Mesothelial cell of epicardium (in vitro differentiated cells): ENCODE results near the gene MBOAT1. TPM values are rescaled to one million over a fixed set of nuclear protein-coding genes. Genes with fewer than 3 reads are reported as not detected.

Experiments
- DNase-seq, 2 experiments: peaks; one replicate each; pipeline ENCODE4 v3.0.0; 2021; ENCODE audit warnings: low spot score in 2 of 2; ENCODE audit not compliant: unreplicated experiment in 2 of 2
- H3K27ac Mint-ChIP-seq: 2 replicates; pipeline ENCODE4 v1.8.0; 2021; ENCODE audit warnings: mixed read lengths
- H3K27me3 Mint-ChIP-seq: 2 replicates; pipeline ENCODE4 v1.8.0; 2021; ENCODE audit warnings: low read depth, mixed read lengths
- H3K36me3 Mint-ChIP-seq: 2 replicates; pipeline ENCODE4 v1.8.0; 2021; ENCODE audit warnings: mixed read lengths
- H3K4me1 Mint-ChIP-seq: 2 replicates; pipeline ENCODE4 v1.8.0; 2021; ENCODE audit warnings: mixed read lengths
- H3K4me3 Mint-ChIP-seq: 2 replicates; pipeline ENCODE4 v1.8.0; 2021; ENCODE audit warnings: mild to moderate bottlenecking, moderate library complexity, mixed read lengths
- H3K9me3 Mint-ChIP-seq: 2 replicates; pipeline ENCODE4 v1.8.0; 2021; ENCODE audit warnings: mixed read lengths
- CTCF ChIP-seq: fragments of 200-600 bp; sonication (generic); IDR thresholded peaks from one replicate; pipeline ENCODE4 v1.5.0; 2021; ENCODE audit warnings: antibody characterized with exemption; ENCODE audit not compliant: unreplicated experiment
- total RNA-seq: library from RNA; stranded (reverse); gene quantifications from 3 replicates; pipeline ENCODE4 v1.2.1, GENCODE V29; 2021

The MBOAT1 gene
- total RNA-seq, 1 donor from 2014 or later, result 23.5 TPM

GRCh38 chr6:20113649-20114224 lies 98.5 kb downstream of the MBOAT1 start:
- Mint-ChIP-seq H3K9me3 (no peaks in the 10 kb centered on the region), H3K4me3 (no peak overlapping the region), H3K27me3 (no peaks in the 10 kb centered on the region), H3K36me3 (peaks cover 16% of the 10 kb centered on the region), H3K4me1 (peaks cover 33% of the 10 kb centered on the region), H3K27ac (no peak overlapping the region)
- no peak for DNase-seq
- TF ChIP-seq CTCF, result no peak

GRCh38 chr6:20112841-20113240 lies 99.4 kb downstream of the MBOAT1 start:
- Mint-ChIP-seq H3K4me3 (no peak overlapping the region), H3K9me3 (no peaks in the 10 kb centered on the region), H3K27me3 (no peaks in the 10 kb centered on the region), H3K27ac (no peak overlapping the region), H3K4me1 (peaks cover 24% of the 10 kb centered on the region), H3K36me3 (peaks cover 19% of the 10 kb centered on the region)
- TF ChIP-seq CTCF, result no peak
- no peak for DNase-seq

GRCh38 chr6:20112241-20112640 lies 100.0 kb downstream of the MBOAT1 start:
- TF ChIP-seq CTCF, result no peak
- Mint-ChIP-seq H3K4me3 (no peak overlapping the region), H3K9me3 (no peaks in the 10 kb centered on the region), H3K36me3 (peaks cover 24% of the 10 kb centered on the region), H3K27ac (no peak overlapping the region), H3K4me1 (peaks cover 19% of the 10 kb centered on the region), H3K27me3 (no peaks in the 10 kb centered on the region)
- DNase-seq, result no peak

GRCh38 chr6:20110478-20110877 lies 101.8 kb downstream of the MBOAT1 start:
- TF ChIP-seq CTCF, result no peak
- no peaks in the 10 kb centered on the region for H3K9me3 Mint-ChIP-seq
- peaks cover 26% of the 10 kb centered on the region for H3K36me3 Mint-ChIP-seq
- peaks cover 9% of the 10 kb centered on the region for H3K4me1 Mint-ChIP-seq
- DNase-seq, result no peak
- no peaks in the 10 kb centered on the region for H3K27me3 Mint-ChIP-seq
- no peak overlapping the region for H3K27ac Mint-ChIP-seq
- H3K4me3 Mint-ChIP-seq, result no peak overlapping the region

- no peak overlapping the region for H3K4me3 Mint-ChIP-seq
- H3K27me3 Mint-ChIP-seq, result no peaks in the 10 kb centered on the region
- no peak overlapping the region for H3K27ac Mint-ChIP-seq
- no peak for TF ChIP-seq CTCF
- no peaks in the 10 kb centered on the region for H3K9me3 Mint-ChIP-seq
- peaks cover 26% of the 10 kb centered on the region for H3K36me3 Mint-ChIP-seq
- no peak for DNase-seq
- peaks cover 6% of the 10 kb centered on the region for H3K4me1 Mint-ChIP-seq
Measured at GRCh38 chr6:20109526-20109925, 102.7 kb downstream of the MBOAT1 start.

GRCh38 chr6:20105838-20106237 lies 106.4 kb downstream of the MBOAT1 start:
- Mint-ChIP-seq H3K4me3 (no peak overlapping the region), H3K9me3 (no peaks in the 10 kb centered on the region), H3K27me3 (no peaks in the 10 kb centered on the region), H3K36me3 (peaks cover 26% of the 10 kb centered on the region), H3K4me1 (peaks cover 8% of the 10 kb centered on the region), H3K27ac (no peak overlapping the region)
- DNase-seq, result no peak
- TF ChIP-seq CTCF, result no peak
